H4 (cell line): Measurements from ENCODE around the gene ARHGEF39. TPM values are rescaled to one million over a fixed set of nuclear protein-coding genes. Genes with fewer than 3 reads are reported as not detected.

Source experiments
- DNase-seq: peaks from one replicate; pipeline ENCODE4 v3.0.0-alpha.2; 2015; ENCODE audit warnings: low spot score
- total RNA-seq: library from RNA; depleted of rRNA; stranded (reverse); fragments of >200 nt; shearing (Covaris generic); gene quantifications from 2 replicates; pipeline ENCODE4 v1.2.3, GENCODE V29; 2014; rRNA removed

ARHGEF39 gene, protein sequence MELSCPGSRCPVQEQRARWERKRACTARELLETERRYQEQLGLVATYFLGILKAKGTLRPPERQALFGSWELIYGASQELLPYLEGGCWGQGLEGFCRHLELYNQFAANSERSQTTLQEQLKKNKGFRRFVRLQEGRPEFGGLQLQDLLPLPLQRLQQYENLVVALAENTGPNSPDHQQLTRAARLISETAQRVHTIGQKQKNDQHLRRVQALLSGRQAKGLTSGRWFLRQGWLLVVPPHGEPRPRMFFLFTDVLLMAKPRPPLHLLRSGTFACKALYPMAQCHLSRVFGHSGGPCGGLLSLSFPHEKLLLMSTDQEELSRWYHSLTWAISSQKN
- total RNA-seq, result 16.9 and 44.9 TPM in 2 replicates

DNA sequence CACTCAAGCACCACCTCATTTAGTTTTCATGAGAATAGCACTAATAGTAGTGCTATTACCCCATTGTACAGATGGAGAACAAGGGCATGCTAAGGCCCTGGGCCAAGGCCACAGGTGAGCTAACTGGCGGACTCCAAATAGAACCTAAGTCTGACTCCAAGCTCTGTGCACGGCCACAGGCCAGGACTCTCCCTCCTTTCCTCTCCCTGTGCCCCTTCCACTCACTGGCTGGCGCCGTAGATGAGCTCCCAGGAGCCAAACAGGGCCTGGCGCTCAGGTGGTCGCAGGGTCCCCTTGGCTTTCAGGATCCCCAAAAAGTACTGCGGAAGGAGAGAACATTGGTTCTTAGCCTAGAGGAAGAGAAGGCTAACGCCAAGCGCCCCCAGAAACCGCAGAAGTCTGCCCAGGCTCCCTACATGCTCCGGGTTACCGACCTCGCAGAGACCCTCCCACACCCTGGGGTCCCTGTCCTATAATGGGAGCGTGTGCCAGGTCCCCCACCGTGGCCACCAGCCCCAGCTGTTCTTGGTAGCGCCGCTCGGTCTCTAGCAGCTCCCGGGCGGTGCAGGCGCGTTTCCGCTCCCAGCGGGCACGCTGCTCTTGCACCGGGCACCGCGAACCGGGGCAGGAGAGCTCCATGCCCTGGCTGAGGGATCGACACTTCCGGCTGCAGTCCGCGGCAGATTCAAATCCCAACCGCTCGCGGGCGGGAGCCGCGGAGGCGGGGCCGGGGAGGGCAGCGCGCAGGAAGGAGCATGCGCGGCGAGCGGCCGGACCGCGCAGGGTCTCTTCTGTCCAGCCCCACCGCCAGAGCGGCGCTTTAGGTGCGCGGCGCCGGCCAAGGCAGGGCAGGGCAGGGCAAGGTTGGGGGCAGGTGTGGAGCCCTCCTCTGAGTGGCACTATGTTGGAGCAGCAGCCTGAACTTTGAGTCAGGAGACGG lies at the start of gene ARHGEF39:
ARHGEF39 (minus strand) TSS at position 665 of the 940 bp plus-strand sequence; CDS start at position 639, 26 bp downstream.
- DNase-seq, result peak; percentile 82

DNA sequence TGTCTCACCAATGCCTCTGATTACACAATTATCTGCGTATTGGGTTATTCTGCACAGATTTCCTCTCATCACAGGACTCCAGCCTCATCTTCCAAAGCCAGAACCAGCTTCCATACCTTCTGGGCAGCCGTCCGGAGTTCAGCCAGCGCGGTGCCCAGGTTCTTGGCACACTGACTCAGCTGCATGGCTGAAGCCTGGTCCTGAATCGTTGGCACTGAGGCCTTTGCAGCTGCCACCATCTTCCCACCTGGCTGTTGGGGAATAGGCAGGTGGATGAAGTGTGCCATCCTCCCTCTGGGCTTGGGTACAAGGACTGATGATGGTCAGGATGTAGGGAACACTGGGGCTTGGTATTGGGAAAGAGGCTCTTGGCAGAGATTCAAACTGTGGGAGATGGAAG lies 49.1 kb upstream of the ARHGEF39 start:
- no peak for DNase-seq

DNA sequence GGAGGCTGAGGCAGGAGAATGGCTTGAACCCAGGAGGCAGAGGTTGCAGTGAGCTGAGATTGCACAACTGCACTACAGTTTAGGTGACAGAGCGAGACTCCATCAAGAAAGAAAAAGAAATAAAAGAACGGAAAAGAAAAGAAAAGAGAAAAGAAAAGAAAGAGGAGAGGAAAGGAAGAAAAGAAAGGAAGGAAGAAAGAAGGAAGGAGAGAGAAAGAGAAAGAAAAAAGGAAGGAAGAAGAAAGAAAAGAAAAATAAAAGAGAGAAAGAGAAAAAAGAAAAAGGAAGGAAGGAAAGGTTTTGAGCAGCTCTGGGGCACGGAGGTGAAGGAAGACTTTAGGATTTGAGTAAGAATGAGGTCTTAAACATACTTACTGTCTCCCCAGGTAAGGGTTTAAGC lies 48.6 kb upstream of the ARHGEF39 start:
- no peak for DNase-seq

DNA sequence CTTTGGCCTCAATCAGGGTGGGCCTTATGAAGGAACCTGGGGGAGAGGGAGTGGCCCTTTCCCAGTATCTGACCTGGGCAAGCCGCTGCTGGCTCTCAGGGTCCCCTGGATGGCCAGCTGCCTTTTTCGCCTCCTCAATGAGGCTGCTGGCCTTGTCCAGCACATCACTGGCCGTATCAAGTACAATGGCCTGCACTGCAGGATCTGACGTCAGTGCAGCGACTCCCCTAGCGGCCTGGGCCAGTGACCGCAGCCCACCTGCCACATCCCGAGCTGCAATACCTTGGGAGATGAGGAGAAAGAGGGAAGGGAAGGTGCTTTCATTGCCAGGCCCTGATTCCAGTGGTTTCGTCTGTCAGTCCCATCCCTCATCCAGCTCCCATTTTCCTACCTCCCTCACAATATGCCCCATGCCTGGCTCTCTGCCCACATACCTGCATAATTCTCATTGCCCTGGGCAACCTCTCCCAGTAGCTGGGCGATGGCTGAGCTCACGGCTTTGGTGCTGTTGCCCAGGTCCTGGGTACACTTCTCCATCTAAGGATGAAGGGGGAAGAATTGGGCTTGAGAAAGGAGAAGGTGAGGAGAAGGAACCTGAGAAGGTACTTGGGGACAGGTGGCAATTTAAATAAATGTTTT lies 47.9 kb upstream of the ARHGEF39 start:
- DNase-seq, result no peak

DNA sequence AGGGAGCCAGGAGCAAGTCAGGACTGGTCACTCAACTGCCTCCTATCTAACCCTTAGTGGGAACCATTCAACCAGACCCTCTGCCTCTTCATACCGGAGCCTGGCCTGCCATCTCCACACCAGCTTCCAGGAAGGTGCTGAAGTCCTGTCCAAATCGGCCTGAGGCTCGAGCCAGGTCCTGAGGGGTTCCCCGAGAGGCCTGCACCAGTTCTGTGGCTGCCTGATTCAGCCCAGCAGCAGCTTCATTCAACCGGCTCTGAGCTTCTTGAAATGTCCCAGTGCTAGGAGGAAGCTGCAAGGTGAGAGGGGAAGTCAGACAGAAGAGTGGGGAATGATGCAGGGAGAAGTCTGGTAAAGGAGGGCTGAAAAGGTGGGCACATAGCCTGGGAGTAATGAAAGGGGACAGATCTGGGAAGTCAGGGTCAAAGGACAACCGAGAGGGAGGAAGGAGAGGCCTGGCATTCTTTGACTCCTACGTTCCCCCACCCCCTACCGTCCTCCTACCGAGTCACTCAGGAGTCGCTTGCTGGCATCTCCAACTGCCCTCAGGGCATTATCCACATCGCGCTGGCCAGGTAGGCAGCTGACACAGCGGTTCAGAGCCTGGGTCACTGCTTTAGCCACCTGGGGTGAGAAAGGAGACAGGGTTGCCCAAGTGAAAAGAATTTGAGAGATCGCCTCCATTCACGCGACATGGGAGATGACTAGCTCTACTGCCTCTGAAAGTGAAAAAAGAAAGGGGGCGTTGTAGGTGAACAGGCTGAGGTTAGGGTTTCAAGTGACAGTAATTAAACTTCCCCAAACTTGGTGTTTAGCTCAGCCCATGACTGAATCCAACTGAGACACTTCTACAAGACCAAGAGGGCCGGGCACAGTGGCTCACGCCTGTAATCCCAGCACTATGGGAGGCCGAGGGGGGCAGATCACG lies 46.8 kb upstream of the ARHGEF39 start:
- DNase-seq, result no peak

DNA sequence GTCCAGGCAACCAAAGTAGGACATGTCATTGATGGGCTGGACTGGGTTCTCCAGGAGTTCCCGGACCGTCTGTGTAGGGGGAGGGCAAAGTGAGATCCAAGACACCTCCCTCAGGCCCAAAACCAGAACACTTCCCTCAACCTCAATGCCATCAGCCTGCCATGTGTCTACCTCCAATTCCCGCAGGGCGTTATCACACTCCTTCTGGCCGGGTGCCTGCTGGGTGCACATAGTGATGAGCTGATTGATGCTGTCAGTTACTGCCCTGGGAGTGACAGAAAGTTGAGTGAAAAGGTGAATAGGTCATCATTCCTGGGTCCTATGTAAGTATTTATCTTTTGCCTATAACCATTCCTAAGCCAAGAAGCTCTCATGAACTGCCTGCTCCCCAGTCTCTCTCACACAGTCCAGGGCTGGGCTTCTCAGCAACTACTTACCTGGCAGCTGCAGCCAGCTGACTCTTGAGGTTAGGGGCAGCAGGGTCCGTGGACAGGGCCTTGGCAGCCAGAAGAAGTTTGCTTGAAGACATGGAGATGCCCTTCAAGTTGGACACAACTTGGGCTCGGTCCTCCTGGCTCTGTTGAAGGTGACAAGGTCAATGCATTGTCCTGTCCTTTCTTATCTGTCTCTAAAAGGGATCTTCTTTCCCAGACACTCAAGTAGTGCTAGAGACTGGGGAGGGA lies 46.0 kb upstream of the ARHGEF39 start:
- no peak for DNase-seq

DNA sequence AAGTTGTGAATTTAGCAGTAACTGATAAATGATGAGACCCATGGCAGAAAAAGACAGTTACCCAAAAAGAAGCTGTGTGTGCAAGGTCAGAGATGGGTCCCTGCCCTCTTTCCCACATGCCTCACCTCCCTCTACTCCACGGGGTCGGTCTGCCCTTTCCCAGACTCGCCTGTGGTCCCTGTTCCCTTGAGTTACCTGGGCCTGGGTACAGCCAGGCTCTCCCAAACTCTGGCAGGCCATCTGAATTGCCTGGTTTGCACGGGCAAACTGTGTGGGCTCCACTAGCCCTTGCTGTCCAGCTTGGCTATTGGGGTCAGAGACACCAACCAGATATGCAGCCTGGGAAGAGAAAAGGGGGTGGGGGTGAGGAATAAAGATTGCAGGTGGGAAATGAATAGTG lies 43.2 kb upstream of the ARHGEF39 start:
- no peak for DNase-seq

DNA sequence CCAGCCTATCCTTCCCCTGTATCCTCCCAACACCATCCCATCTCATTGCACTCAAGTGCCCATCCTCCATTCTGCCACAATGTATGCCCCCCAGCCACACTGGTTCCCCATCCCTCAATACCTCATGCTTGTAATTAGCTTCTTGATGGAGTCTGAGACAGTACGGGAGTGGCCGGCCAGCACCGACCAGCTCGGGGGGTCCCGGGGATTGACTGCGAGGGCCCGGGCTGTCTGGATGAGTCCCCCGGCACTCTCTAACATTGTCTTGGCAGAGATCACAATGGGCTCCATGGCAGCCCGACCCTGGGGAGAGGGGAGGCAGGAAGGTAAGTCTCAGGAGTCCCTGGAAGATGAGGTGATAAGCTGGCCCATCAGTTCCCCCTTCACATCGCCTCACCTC lies 42.0 kb upstream of the ARHGEF39 start:
- DNase-seq, result no peak

DNA sequence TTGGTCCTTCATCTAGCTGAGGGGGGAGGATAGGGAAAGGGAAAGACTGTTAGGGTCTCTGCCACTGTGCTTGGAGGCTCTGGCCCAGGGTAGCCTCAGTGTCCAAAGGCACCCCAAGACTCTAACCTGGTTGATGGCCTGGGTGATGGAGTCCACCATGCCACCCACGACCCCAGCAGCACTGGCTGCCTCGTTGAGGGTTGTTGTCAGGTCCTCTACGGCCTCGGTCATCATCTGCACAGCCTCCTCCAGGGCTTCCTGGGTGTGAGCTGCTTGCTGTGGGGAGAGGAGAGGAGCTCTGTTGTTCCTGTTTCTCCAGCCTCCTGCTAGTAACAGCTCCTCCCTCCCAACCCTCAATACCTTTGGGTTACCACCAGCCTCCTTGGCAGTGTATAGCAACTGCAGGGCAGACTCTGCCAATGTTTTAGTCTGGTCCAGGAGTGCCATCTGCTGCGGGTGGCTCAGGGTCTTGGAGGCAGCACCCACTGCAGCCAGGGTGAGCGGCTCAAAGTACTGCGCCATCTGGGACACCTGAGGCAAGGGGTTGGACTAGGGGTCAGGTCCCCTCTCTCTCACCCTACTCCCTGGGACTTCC lies 40.9 kb upstream of the ARHGEF39 start:
- no peak for DNase-seq

DNA sequence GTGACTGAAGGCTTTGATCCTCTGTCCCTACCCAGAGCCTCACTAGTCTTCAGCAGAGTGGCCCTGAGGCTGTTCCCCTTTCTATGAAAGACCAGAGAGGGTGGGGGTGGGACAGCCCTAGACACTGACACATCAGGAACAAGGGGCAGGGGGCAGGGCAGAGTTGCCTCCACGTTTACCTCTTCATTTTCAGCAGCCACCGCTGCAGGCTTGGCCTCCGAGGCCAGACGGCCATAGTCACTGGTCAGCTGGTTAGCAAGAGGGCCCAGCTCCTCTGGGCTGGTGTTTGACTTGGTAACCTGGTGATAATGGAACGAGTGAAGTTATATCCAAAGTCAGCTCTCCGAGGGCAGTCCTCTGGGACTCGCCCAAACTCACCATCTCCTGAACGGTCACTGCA lies 40.4 kb upstream of the ARHGEF39 start:
- no peak for DNase-seq

DNA sequence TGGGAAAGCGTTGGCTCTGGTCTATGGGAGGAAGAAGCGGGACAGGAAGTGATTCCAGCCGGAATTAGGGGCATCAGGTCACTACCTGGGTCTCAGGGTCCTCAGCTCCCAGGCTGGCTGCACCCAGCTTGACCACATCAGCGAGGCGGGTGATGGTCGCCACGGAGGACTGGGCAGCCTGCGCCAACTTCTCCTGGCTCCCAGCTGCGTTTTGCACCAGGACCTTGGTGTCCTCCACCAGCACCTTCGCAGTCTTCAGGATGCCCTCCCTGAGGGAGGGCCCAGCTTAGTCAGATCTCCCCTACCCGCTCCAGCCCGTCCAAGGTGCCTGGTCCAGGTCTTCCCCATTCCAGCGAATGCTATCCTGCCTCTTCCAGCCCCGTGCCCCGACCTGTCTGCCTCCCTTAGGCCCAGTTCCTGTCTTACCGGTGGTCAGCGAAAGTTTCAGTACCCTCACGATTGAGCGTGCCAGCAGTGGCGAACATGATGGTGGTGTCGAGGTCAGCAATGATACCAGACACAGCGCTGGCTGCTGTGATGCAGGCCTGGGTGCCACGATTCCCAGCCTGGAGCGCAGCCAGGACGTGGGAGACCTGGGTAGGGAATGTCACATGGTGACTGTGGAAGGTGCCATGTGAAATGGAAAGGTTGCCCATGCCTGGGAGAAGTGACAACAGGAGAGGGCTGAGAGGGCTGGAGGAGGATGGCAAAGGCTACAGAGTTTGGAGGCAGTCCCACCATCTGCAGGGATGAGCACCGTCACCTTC lies 39.1 kb upstream of the ARHGEF39 start:
- no peak for DNase-seq

DNA sequence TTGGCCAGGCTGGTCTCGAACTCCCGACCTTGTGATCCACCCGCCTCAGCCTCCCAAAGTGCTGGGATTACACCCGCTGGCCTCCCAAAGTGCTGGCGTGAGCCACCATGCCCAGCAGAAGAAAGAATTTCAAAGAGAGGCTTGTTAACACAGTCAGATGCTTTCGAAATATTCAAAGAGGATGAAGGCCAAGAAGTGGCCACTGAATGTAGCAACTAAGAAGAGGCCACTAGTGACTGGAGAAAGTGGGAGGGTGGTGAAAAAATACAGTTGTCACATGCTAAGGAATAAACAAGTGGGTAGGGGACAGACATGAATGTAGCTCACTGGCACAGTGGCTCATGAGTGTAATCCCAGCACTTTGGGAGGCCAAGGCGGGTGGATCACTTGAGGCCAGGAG lies 37.7 kb upstream of the ARHGEF39 start:
- DNase-seq, result no peak

DNA sequence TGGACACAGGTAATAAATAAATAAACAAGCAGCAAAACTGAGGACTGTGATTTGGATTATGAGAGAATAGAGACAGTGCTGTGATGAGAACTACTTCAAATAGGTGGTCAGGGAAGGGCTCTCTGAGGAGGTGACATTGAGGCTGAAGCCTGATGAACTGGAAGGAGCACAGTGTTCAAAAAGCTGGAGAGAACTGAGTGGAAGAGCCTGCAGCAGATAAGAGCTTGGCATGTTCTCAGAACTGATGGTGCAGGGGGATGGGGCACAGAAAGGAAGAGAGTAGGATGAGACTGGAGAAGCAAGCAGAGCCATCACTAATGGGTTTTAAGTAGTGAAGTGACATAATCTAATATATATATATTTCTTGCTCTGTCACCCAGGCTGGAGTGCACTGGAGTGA lies 35.9 kb upstream of the ARHGEF39 start:
- no peak for DNase-seq

DNA sequence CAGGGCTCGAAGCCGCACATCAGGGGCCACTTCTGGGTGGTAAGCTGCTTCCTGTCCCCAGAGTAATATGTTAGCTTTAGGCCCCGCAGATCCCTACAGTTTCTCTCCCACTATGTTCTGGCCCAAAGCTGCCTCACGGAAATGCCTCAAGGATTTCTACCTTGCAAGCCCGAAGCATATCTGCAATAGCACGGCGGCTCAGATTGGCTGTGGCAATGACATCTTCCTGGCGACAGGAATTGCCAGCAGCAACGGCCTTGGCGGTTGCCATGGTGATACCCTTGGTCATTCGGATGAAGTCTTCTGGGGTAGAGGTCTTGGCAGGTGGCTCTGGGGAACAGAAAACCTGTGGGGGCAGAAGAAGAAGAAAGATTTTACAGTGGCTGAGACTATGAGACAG lies 35.0 kb upstream of the ARHGEF39 start:
- no peak for DNase-seq

DNA sequence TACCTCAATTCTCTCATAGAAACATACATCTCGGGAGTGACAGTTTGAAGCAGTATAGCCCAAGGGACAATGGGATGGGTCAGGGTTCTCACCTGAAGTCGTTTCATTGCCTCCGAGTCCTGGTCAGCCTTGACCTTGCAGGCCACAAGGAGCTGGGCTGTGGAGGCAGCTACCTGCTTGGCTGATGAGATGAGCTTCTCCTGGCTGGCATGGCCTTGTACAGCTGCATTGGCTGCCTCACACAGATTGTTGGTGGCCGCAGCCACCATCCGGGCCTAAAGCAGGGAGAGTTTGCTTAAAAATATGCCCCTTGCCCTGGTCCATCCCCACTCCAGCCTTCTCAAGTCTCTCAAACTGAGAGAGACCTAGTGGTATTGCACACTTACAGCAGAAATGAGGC lies 33.2 kb upstream of the ARHGEF39 start:
- DNase-seq, result no peak

DNA sequence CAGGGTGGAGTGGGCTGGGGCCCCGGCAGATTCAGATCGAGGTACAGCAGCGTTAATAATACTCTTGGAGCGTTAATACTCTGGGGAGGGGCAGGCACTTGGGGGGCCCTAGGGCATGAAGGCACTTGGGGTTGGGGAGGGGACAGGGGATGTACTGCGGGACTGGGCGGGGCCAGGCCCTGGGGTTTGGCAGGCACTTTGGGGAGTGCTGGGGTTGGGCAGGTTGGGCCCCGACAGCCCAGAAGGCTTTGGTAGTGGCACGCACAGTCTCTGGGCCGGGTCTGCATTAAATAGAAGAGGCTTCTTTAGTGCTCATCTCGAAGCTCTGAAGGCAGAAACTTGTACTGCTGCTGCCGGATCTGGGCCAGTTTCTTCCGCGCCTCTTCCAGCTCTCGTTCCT lies 32.5 kb upstream of the ARHGEF39 start:
- DNase-seq, result no peak

DNA sequence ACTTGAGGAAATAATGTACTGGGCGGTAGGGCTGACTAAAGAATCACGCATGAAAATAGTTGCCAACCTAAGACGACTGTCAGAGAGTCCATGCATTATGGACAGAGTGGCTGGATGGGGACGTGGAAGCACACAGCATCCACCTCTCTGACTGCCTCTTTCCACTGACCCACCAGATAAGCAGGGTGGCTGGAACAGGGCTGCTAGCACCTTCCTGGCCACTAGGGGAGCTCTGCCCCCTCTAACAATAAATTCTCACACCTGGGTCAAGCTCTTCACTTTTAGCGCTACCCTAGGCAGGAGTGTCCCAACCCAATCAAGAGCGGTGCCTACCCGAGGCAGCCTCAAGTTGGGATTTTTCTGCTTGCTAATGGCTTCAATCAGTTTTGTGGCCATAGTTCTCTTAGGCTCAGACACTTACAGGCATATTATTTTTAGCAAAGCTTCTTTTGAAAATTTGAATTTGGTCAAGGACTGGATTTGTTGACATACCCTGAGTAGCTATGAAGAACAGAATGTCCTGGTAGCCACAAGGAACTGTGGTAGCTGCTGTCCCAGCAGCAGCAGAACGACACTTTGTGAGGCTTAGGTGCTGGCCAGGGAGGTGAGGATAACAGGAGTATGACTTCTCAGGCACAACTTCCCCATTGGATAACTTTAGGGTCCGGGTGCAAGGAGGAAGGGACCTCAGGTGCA lies 31.7 kb upstream of the ARHGEF39 start:
- DNase-seq, result peak; percentile 39

DNA sequence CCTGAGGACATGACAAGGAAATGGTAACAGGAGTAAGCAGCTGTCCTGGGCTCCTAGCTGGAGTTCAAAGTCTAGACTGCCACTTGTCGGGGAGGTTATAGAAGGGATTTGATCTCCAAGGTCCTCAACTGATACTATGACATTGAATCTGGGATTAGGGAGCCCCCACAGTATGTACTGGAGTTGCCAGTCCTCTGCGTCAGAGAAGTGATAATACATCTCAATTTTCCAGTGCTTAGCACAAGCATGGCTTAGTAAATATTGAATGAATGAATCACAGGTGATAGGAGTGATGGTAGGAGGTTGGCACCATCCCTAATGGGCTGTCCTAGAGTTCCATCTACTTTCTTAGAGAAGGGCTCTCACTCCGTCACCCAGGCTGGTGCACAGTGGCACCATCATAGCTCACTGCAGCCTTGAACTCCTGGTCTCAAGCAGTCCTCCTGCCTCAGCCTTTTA lies 31.0 kb upstream of the ARHGEF39 start:
- no peak for DNase-seq
